AG04450 (cell line): ENCODE measurements around the gene CST2. TPM values are rescaled to one million over a fixed set of nuclear protein-coding genes. Genes with fewer than 3 reads are reported as not detected.
"Not testable (repeated sequence)": the region's sequence is repeated elsewhere in the genome, so short reads cannot be mapped to it uniquely, and the experiment has no call there.

Experiments used
- CTCF ChIA-PET: fragments of 300-600, 350-600 bp; formaldehyde crosslinking; extraction: SDS; loops from one replicate; lab custom pipeline; 2022; ENCODE audit warnings: antibody characterized with exemption, inconsistent platforms; lab: Charles Lee
- POLR2A ChIA-PET: fragments of 350-600 bp; formaldehyde crosslinking; extraction: SDS; loops from one replicate; lab custom pipeline; 2021; ENCODE audit warnings: antibody characterized with exemption, inconsistent platforms; lab: Yijun Ruan, JAX
- DNase-seq: peaks from one replicate; pipeline ENCODE4 v3.0.0-alpha.2; 2011; ENCODE audit warnings: low read depth, low spot score
- H3K27ac ChIP-seq: one replicate; pipeline ENCODE4 v1.5.1; 2012; ENCODE audit warnings: low read depth, low read length, control low read depth
- H3K27me3 ChIP-seq: one replicate; pipeline ENCODE4 v1.6.0; 2012; ENCODE audit warnings: low read length; ENCODE audit not compliant: control insufficient read depth, insufficient read depth
- H3K4me3 ChIP-seq: 2 replicates; pipeline ENCODE4 v1.5.1; 2011; ENCODE audit warnings: mild to moderate bottlenecking, low read depth, low read length, control low read depth
- H3K9me3 ChIP-seq: 2 replicates; pipeline ENCODE4 v1.5.1; 2012; ENCODE audit warnings: low read length; ENCODE audit not compliant: control insufficient read depth, insufficient read depth
- polyA plus RNA-seq: library from polyadenylated mRNA; depleted of rRNA; stranded (reverse); fragments of >200 nt; gene quantifications from 2 replicates; pipeline ENCODE4 v1.2.3, GENCODE V29; 2011
- TF ChIP-seq, protein P1 (sequence below): IDR thresholded peaks from 2 replicates; pipeline ENCODE4 v1.5.1; 2011; ENCODE audit warnings: low read depth, low read length, control low read depth, inconsistent platforms

The CST2 gene
- polyA plus RNA-seq, 1 experiment = not detected

- no peaks in the 10 kb centered on the region for H3K9me3 ChIP-seq
- DNase-seq = no peak
- no peaks in the 10 kb centered on the region for H3K27me3 ChIP-seq
- POLR2A ChIA-PET = no interaction called here
- CTCF ChIA-PET = interaction anchor here (0.6 kb wide), 1 partner anchor 151 kb away, joined by 4 read pairs; no protein-coding TSS in a partner anchor
- no peak overlapping the region for H3K4me3 ChIP-seq
- TF ChIP-seq, protein P1, sequence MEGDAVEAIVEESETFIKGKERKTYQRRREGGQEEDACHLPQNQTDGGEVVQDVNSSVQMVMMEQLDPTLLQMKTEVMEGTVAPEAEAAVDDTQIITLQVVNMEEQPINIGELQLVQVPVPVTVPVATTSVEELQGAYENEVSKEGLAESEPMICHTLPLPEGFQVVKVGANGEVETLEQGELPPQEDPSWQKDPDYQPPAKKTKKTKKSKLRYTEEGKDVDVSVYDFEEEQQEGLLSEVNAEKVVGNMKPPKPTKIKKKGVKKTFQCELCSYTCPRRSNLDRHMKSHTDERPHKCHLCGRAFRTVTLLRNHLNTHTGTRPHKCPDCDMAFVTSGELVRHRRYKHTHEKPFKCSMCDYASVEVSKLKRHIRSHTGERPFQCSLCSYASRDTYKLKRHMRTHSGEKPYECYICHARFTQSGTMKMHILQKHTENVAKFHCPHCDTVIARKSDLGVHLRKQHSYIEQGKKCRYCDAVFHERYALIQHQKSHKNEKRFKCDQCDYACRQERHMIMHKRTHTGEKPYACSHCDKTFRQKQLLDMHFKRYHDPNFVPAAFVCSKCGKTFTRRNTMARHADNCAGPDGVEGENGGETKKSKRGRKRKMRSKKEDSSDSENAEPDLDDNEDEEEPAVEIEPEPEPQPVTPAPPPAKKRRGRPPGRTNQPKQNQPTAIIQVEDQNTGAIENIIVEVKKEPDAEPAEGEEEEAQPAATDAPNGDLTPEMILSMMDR = no peak
- H3K27ac ChIP-seq = no peak overlapping the region
Measured at GRCh38 chr20:23783447-23783846, 43.1 kb downstream of the CST2 start.

- TF ChIP-seq, protein P1 = peak; percentile 46
- POLR2A ChIA-PET = no interaction called here
- no peak overlapping the region for H3K4me3 ChIP-seq
- H3K27ac ChIP-seq = no peak overlapping the region
- CTCF ChIA-PET = no interaction called here
- H3K9me3 ChIP-seq = no peaks in the 10 kb centered on the region
- DNase-seq = no peak
- no peaks in the 10 kb centered on the region for H3K27me3 ChIP-seq
Measured at GRCh38 chr20:23782366-23782983, 44.1 kb downstream of the CST2 start.

DNA sequence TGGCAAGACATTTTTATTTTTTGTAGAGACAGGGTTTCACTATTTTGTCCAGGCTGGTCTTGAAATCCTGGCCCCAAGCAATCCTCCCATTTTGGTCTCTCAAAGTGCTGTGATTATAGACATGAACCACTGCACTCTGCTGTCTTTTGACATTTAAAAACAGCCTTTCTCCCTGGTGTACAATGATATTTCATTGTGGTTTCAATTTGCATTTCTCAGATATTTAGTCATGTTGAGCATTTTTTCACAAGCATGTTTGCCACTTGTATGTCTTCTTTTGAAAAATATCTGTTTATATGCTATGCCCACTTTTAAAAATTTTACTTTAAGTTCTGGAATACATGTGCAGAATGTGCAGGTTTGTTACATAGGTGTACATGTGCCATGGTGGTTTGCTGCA lies 47.9 kb downstream of the CST2 start:
- H3K9me3 ChIP-seq, DNase-seq, CTCF ChIA-PET, POLR2A ChIA-PET, H3K27me3 ChIP-seq, H3K27ac ChIP-seq, H3K4me3 ChIP-seq: not testable (repeated sequence)

DNA sequence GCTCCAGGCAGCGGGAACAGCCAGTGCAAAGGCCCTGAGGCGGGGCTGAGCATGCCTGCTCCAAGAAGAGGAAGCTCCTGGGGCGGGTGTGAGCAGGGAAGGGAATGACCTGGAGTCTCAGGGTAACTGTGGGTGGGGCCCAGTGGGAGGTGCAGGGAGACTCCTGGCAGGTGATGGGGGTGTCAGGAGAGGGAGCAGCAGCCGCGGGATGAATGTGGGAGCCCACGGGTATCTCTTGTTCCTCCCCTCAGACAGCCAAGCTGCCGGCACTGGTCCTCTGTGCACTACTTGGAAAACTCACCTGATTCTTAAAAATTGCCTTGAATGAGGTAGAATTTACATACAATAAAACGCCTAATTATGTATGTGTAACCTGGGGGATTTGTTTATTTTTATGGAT lies 49.1 kb downstream of the CST2 start:
- H3K27ac ChIP-seq, H3K9me3 ChIP-seq, H3K27me3 ChIP-seq, POLR2A ChIA-PET, H3K4me3 ChIP-seq, DNase-seq, CTCF ChIA-PET: not testable (repeated sequence)

DNA sequence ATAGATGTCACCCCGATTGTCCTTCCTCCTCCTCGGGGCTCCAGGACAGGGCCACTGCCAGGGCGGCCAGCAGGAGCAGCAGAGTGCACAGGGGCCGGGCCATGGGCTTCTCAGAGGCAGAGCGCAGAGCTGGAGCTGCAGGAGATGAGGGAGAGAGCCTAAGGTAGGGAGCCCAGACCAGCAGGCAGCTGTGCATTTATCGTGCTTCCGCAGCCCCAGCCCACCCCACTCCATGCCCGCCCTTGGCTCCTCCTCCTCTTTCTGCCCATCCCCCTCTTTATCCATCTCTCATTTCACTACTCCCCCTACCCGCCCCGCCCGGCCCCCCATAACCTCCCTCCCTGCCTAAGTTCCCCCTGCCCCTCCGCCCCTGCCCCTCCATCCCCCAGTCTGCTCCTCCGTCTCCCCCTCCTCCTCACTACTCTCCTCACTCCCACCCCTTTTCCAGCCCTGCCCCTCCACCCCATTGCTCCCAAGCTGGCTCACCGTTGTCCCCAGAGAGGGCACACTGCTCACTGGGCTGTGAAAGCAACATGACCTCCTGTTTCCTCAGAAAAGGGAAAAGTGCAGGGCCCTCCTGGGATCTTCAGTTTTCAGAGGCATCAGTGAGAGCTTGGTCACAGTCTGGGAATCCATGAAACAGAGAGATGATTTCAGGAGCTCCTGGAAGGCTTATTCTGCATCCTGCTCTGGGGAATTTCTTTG lies 50.3 kb downstream of the CST2 start:
- POLR2A ChIA-PET = no interaction called here
- TF ChIP-seq, protein P1 = no peak
- no peak overlapping the region for H3K27ac ChIP-seq
- H3K27me3 ChIP-seq = no peaks in the 10 kb centered on the region
- no peak overlapping the region for H3K4me3 ChIP-seq
- no peaks in the 10 kb centered on the region for H3K9me3 ChIP-seq
- no peak for DNase-seq
- CTCF ChIA-PET = no interaction called here

DNA sequence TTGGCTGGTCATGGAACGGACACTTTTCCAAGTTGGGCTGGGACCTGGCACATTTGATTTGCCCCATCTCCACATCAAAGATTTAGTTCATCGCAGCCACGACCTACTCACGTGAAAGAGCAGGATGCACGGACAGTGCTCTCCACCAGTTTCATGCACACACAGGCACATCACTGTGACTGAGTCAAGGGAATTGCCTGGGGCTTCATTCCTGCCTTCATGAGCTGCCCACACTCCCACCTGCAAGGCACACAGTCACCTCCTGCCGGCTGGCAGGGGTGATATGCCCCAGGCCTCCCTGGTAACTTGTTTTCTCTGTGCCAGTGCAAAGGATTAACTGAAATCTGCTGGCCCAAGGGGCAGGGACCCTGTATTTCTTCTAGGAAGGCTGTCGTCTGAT lies 52.4 kb downstream of the CST2 start:
- POLR2A ChIA-PET = no interaction called here
- CTCF ChIA-PET = no interaction called here

More for the DNA sequence above, 52.4 kb downstream of the CST2 start:
- Histone ChIP-seq H3K4me3 (no peak overlapping the region), H3K27ac (no peak overlapping the region), H3K9me3 (no peaks in the 10 kb centered on the region), H3K27me3 (no peaks in the 10 kb centered on the region)
- TF ChIP-seq, protein P1 = no peak
- no peak for DNase-seq
